Erythroblast (primary cell): ENCODE results near the gene CNKSR2.

ENCODE experiments used
- GATA1 ChIP-seq: IDR thresholded peaks from 2 replicates; pipeline ENCODE4 v1.6.1; 2011; ENCODE audit warnings: low read depth, mild to moderate bottlenecking, control low read depth, low read length, moderate library complexity
- POLR2A ChIP-seq: IDR thresholded peaks from 2 replicates; pipeline ENCODE4 v1.6.1; 2011; ENCODE audit warnings: mild to moderate bottlenecking, low read length

DNA sequence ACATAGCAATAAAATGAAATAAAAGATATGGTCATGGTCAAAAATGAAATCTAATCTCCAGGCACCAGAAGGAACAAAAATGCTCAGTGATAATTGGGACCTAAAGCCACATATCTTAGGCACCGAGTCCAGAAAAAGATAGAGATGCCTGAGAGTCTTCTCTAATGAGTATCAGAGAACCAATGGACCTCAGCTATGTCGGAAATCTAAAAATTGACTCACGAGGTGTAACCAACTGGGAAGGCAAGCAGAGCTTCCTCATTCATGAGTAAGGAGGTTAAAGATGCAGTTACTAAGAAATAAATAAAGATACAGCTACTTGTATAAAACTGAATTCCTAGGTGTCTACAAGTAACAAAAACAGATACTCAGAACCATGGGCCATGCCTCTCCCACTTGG lies 211.8 kb downstream of the CNKSR2 start:
- no peak for TF ChIP-seq POLR2A
- no peak for TF ChIP-seq GATA1
